ENCODE results near the gene PRSS57. TPM values are rescaled to one million over a fixed set of nuclear protein-coding genes. Genes with fewer than 3 reads are reported as not detected.
A peak's percentile ranks its signal among the peaks of the same experiment; 100 is the strongest.

Gene PRSS57
- polyA plus RNA-seq, 3 donors, result 0.16 to 1.4 (median 0.78) TPM

DNA sequence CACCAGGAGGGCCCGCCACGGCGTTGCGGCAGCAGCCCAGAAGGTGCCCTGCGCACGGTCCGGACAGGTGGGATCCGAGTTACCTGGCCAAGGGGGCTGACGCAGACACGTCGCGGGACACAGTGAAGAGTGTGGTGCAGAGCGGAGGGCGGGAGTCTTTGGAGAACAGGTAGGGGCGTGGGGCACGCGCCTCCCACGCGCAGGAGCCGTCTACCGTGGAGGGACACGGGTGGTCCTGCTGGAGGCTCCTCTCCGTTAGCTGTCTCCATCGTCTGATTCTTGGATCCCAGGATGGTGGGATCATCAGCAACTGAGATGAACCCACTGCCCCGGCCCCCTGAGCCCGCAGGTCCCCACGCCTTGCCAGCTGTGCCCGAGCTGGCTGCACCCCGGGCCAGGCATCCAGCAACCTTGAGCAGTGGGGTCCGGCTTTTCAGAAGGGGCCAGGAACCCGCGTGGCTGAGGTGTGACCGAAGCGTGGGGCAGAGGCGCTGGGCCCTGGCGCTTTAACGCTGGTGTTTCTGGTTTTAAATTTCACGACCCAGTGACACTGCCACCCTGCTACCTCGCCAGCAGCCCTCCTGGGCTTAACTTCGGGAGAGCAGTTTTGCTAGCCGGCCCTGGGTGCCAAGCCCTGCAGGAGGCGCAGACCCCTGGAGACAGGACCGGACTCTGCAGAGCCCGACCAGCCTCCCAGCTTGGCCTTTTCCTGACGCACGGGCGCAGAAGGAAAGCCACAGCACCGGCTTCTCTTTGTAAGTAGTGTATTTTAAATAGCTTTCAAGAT lies 48.3 kb downstream of the PRSS57 start:
- WGBS (ENCODE audit: insufficient coverage), result 94% methylated on average over 39 of the region's 48 CpGs
- Histone ChIP-seq H3K4me3 (replicated peaks in 1 of 3; ENCODE audit: low read depth in 2 of 3, low read length in 3 of 3) (no peak overlapping the region), H3K9ac (ENCODE audit: insufficient read depth, low read length, poor library complexity, severe bottlenecking) (no peak overlapping the region), H3K27ac (ENCODE audit: low read depth in 1 of 2, low read length in 2 of 2) (no peak overlapping the region), H2AFZ (ENCODE audit: insufficient read depth, low read depth, low read length, poor library complexity, severe bottlenecking) (no peak overlapping the region), H3K79me2 (ENCODE audit: insufficient read depth, low read length) (peaks cover 13% of the 10 kb centered on the region), H3K4me1 (ENCODE audit: control insufficient read depth in 1 of 2, insufficient read depth in 2 of 2, low read length in 2 of 2) (no peaks in the 10 kb centered on the region), H3K4me2 (replicated peaks; ENCODE audit: extremely low read depth, low read length, poor library complexity, severe bottlenecking) (no peak overlapping the region), H3K36me3 (replicated peaks in 1 of 2; ENCODE audit: control insufficient read depth in 1 of 2, insufficient read depth in 2 of 2, low read length in 2 of 2) (peaks cover 60 to 67% of the 10 kb centered on the region in 2 donors), H3K27me3 (ENCODE audit: control insufficient read depth in 2 of 2, insufficient read depth in 2 of 2, low read length in 2 of 2) (no peaks in the 10 kb centered on the region), H4K20me1 (ENCODE audit: insufficient read depth, low read length) (peaks cover 74% of the 10 kb centered on the region), H3K9me3 (replicated peaks in 1 of 2; ENCODE audit: control insufficient read depth in 1 of 2, insufficient read depth in 1 of 2, low read length in 2 of 2) (no peaks in the 10 kb centered on the region)
- intact Hi-C loops (cut with micrococcal nuclease), result no loop called here
- Mint-ChIP-seq H3K27ac (no peak overlapping the region), H3K4me1 (no peaks in the 10 kb centered on the region), H3K27me3 (ENCODE audit: low read depth in 3 of 3) (no peaks in the 10 kb centered on the region), H3K36me3 (peaks cover 23 to 56% of the 10 kb centered on the region in 2 donors), H3K4me3 (no peak overlapping the region), H3K9me3 (no peaks in the 10 kb centered on the region)
- no peak for DNase-seq
- TF ChIP-seq, protein P1, sequence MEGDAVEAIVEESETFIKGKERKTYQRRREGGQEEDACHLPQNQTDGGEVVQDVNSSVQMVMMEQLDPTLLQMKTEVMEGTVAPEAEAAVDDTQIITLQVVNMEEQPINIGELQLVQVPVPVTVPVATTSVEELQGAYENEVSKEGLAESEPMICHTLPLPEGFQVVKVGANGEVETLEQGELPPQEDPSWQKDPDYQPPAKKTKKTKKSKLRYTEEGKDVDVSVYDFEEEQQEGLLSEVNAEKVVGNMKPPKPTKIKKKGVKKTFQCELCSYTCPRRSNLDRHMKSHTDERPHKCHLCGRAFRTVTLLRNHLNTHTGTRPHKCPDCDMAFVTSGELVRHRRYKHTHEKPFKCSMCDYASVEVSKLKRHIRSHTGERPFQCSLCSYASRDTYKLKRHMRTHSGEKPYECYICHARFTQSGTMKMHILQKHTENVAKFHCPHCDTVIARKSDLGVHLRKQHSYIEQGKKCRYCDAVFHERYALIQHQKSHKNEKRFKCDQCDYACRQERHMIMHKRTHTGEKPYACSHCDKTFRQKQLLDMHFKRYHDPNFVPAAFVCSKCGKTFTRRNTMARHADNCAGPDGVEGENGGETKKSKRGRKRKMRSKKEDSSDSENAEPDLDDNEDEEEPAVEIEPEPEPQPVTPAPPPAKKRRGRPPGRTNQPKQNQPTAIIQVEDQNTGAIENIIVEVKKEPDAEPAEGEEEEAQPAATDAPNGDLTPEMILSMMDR (IDR thresholded peaks at IDR 0.05), result no peak

DNA sequence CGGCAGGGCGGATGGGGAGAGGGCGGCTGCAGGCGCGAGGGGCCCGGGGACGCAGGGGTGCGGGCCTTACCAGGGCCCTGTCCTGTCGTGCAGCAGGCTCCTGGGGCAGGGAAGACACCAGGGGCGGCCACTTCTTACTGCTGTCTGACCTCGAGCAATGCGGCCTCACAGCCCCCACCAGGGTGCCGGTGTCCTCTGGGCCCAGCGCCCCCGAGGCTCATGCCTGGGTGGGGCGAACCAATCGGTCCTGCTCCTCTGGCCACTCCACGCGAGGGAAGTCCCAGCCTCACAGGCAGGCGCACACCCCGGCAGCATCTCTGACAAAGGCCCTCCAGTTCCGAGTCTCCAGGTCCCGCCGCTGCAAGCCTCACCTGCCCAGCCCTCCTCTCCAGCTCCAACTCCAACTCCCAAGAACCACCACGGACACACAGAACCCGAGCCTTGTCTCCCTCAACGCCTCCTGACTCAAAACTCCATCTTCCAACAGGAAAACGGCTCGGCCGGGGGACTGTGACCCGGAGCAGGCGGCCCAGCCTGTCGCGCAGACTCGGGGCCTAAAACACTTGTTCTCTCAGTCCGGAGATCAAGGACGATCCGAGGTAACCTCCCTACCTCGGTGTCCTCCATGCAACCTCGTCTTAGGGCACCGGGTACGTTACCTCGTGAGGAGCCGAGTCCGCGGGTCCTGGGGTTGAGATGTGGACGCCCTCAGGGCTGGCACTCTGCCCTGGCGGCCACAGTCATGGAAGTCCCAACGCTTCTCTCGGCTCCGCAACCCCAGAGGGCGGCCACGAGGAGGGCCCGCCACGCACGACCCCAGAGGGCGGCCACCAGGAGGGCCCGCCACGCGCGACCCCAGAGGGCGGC lies 49.1 kb downstream of the PRSS57 start:
- no peaks in the 10 kb centered on the region for H3K27me3 ChIP-seq (ENCODE audit: control insufficient read depth in 2 of 2, insufficient read depth in 2 of 2, low read length in 2 of 2)
- H4K20me1 ChIP-seq (ENCODE audit: insufficient read depth, low read length), result peaks cover 66% of the 10 kb centered on the region
- DNase-seq, result no peak
- no peak overlapping the region for H3K4me2 ChIP-seq (replicated peaks; ENCODE audit: extremely low read depth, low read length, poor library complexity, severe bottlenecking)
- Mint-ChIP-seq H3K27ac (peak overlapping the region in 1 of 7 donors; percentile 61), H3K36me3 (peaks cover 19 to 50% of the 10 kb centered on the region in 2 donors), H3K9me3 (peaks cover 0 to 2% (median 0%) of the 10 kb centered on the region in 7 donors), H3K4me3 (no peak overlapping the region), H3K4me1 (no peaks in the 10 kb centered on the region), H3K27me3 (ENCODE audit: low read depth in 3 of 3) (no peaks in the 10 kb centered on the region)
- no peak overlapping the region for H3K4me3 ChIP-seq (replicated peaks in 1 of 3; ENCODE audit: low read depth in 2 of 3, low read length in 3 of 3)
- H3K4me1 ChIP-seq (ENCODE audit: control insufficient read depth in 1 of 2, insufficient read depth in 2 of 2, low read length in 2 of 2), result no peaks in the 10 kb centered on the region
- H3K79me2 ChIP-seq (ENCODE audit: insufficient read depth, low read length), result peaks cover 5% of the 10 kb centered on the region
- no peak overlapping the region for H2AFZ ChIP-seq (ENCODE audit: insufficient read depth, low read depth, low read length, poor library complexity, severe bottlenecking)
- no peaks in the 10 kb centered on the region for H3K9me3 ChIP-seq (replicated peaks in 1 of 2; ENCODE audit: control insufficient read depth in 1 of 2, insufficient read depth in 1 of 2, low read length in 2 of 2)
- peaks cover 53 to 59% of the 10 kb centered on the region in 2 donors for H3K36me3 ChIP-seq (replicated peaks in 1 of 2; ENCODE audit: control insufficient read depth in 1 of 2, insufficient read depth in 2 of 2, low read length in 2 of 2)
- WGBS (ENCODE audit: insufficient coverage), result 94% methylated on average over 62 of the region's 62 CpGs
- no peak overlapping the region for H3K27ac ChIP-seq (ENCODE audit: low read depth in 1 of 2, low read length in 2 of 2)
- intact Hi-C loops (cut with micrococcal nuclease), result no loop called here
- no peak overlapping the region for H3K9ac ChIP-seq (ENCODE audit: insufficient read depth, low read length, poor library complexity, severe bottlenecking)
- TF ChIP-seq, protein P1 (IDR thresholded peaks at IDR 0.05), result no peak

Data from CD14-positive monocyte (primary cell).